CD4-positive, alpha-beta T cell treated with Interferon gamma for 1 hour (primary cell): ENCODE measurements around the gene ZSCAN25.
"Not testable (repeated sequence)": the region's sequence is repeated elsewhere in the genome, so short reads cannot be mapped to it uniquely, and the experiment has no call there.

Source experiments
- DNase-seq: peaks from one replicate; pipeline ENCODE4 v3.0.0-alpha.2; 2020

Gene ZSCAN25

GRCh38 chr7:99616359-99617191 lies at the start of gene ZSCAN25:
Gene ZSCAN25 (plus strand): TSS chr7:99616946. CDS start chr7:99619607, 2,661 bp downstream.
- peak; percentile 86 for DNase-seq

GRCh38 chr7:99568770-99569169 lies 48.0 kb upstream of the ZSCAN25 start:
- DNase-seq, result not testable (repeated sequence)

DNA sequence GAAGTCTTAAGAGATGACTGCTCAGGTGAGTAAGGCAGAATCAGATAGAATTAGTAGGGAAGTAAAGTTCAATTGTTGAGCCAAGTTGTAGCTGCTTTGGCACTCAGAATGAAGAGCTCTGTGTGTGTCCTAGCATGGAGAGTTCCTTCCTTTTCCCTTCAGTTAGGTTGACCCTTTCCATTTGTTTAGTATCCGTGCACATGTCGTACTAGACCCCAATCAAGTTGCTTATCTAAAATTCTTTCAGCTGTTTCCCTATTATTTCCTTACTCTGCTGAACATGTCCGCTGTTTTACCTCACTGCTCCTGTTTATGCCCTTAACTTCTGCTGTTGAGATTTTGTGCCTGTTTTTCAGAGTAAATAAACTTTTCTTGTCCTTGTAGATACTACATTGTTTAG lies 45.0 kb upstream of the ZSCAN25 start:
- no peak for DNase-seq

- no peak for DNase-seq
Measured at GRCh38 chr7:99573257-99573656, 43.5 kb upstream of the ZSCAN25 start.

GRCh38 chr7:99576251-99576650 lies 40.5 kb upstream of the ZSCAN25 start:
- DNase-seq, result no peak

DNA sequence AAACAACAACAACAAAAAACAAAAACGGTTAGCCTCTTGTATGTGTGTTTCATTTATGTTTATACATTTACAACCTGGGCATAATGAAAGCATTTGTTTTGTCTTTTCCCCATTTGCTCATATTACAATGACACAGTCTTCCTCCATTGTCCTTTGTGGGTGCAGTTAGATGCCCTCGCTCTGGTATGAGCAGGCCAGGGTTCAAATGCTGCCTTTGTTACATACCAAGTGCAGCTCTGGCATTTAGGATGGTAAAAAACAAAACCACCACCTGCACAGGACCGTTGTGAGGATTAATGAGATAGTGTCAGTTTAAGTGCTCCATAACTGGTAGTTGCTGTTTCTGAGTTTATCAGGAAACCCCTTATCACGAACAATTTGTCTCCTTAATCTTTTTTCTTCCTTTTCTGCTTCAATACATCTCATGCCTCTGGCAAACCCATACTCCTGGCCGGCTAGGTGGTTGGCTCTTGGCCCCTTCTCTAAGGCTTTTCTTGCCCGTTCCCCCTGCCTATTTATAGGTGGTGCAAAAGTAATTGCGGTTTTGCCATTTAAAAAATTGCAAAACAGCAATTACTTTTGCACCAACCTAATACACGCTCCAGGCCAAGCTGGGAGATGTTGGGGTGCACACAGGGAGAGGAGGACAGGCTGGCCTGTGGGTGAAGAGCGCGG lies 37.3 kb upstream of the ZSCAN25 start:
- DNase-seq, result no peak

- DNase-seq, result peak; percentile 42
Measured at GRCh38 chr7:99579956-99580777, 36.6 kb upstream of the ZSCAN25 start.

- not testable (repeated sequence) for DNase-seq
Measured at GRCh38 chr7:99580778-99581332, 35.9 kb upstream of the ZSCAN25 start.

DNA sequence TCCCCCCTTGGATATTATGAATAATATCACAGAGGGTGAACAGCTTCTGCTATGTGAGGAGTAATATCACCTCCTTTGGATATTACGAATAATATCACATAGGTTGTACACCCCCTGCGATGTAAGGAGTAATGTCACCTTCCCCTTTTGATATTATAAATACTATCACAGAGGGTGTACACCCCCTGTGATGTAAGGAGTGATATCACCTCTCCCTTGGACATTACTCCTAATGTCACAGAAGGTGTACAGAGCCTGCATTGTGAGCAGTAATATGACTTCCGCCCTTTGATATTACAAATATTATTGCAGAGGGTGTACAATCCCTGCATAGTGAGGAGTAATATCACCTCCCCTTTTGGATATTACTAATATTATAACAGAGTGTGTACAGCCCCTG lies 27.9 kb upstream of the ZSCAN25 start:
- DNase-seq, result no peak

- DNase-seq, result no peak
Measured at GRCh38 chr7:99594948-99595745, 21.6 kb upstream of the ZSCAN25 start.

GRCh38 chr7:99596408-99596955 lies 20.3 kb upstream of the ZSCAN25 start:
- no peak for DNase-seq

GRCh38 chr7:99597762-99598501 lies 18.8 kb upstream of the ZSCAN25 start, which contains the start of gene TMEM225B:
Gene TMEM225B (plus strand): TSS chr7:99598267. CDS start chr7:99604389, 6,122 bp downstream.
- no peak for DNase-seq

DNA sequence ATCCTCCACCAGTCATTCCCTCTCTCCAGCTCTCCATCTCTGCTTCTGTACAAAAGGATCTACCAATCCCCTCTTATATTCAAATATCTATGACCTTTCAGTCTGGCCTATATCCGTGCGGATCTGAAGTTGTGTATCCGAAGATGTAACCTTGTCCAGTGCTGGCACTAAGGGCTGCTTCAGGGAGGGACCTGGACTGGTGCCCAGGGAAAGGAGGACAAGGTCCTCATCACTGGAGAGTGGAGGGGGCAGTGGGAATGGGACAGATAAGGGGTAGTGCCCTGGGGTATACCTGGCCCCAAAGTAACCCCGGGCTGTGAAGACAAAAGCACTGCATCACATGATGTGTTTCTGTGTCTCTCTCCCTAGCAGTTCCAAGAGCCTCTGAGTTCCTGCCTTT lies 16.9 kb upstream of the ZSCAN25 start:
- DNase-seq, result no peak

DNA sequence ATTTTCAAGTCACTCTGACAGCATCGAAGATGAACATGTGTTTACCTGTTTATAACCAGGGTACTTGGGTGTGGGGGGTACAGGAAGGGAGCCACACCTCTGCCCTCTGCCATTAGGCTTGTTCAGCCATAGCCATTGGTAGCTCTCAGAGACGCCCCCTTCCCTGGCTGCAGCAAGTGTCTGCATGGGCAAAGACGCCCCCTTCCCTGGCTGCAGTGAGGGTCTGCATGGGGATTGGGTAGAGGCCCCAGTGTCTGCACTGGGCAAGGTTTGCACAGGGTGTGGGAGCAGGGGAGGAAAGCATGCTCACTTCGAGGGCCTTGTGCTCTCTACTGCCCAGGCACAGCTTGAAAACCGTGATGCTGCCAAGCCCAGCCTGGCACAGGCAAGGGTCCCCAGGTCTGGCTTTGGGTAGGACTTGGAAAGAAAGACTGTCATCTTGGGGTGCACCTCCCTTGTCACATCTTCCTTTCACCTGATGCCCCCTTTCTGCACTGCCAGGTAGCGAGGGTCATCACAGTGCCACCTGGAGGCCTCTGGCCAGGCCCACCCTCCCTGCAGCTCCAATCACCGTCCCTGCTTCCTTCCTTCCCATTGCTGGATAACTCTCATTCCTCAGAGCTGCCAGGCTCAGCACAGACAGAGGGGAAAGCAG lies 15.0 kb upstream of the ZSCAN25 start:
- no peak for DNase-seq

- DNase-seq, result no peak
Measured at GRCh38 chr7:99605527-99605926, 11.2 kb upstream of the ZSCAN25 start.

DNA sequence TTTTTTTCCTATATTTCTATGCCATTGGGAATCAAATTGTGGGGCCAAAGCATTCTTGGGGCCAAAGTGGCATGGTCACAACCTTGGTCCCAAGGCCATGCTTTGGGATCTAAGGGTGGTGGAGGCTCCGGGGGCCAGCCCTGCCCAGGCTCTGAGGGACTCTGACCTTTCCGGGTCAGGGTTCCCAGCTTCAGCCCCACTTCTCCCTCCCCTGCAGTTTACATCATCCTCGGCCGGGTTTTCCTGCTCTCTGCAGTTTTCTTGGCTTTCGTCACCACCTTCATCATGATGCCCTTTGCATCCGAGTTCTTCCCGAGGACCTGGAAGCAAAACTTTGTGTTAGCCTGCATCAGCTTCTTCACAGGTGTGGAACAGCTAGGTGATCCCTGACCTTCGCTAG lies 10.2 kb upstream of the ZSCAN25 start:
- no peak for DNase-seq

DNA sequence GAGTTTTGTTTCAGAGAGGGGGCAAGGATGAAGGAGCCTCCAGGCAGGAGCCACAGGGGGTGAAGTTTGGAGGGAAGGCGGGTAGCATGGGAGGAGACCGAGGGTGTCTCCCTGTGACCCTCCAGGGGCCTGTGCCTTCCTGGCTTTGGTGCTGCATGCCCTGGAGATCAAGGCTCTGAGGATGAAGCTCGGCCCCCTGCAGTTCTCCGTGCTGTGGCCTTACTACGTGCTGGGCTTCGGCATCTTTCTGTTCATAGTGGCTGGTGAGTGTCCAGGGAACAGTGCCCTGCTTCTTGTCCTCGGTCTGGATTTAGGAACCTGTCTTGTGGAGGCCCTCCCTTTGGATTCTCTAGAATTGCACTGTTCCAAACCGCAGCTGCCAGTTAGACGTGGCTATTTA lies 9.2 kb upstream of the ZSCAN25 start:
- no peak for DNase-seq

GRCh38 chr7:99614495-99614894 lies 2.3 kb upstream of the ZSCAN25 start:
- DNase-seq, result no peak

- DNase-seq, result no peak
Measured at GRCh38 chr7:99615989-99616358, 772 bp upstream of the ZSCAN25 start.

DNA sequence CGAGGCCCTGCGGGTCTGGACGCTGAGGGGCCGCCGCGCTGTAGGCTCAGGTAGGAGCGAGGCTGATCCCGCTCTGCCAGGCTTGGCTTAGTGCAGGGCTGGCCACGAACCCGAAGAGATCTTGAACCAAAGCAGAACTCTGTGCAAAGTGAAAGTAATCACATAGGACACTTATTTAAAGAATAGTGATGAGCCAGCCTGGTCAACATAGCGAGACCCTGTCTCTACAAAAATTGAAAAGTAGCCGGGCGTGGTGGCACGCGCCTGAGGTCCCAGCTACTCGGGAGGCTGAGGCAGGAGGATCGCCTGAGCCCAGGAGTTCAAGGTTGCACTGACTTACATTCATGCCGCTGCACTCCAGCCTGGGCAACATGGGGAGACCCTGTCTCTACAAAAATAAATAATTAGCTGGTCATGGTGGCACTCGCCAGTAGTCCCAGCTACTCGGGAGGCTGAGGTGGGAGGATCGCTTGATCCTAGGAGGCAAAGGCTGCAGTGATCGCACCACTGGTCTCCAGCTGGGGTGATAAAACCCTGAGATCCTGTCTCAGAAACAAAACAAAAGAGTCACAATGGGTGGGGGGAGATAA lies 541 bp downstream of the ZSCAN25 start:
- DNase-seq, result no peak
